ENCODE results near the gene ELMOD3.
"Not testable (repeated sequence)": the region's sequence is repeated elsewhere in the genome, so short reads cannot be mapped to it uniquely, and the experiment has no call there.

The ELMOD3 gene

DNA sequence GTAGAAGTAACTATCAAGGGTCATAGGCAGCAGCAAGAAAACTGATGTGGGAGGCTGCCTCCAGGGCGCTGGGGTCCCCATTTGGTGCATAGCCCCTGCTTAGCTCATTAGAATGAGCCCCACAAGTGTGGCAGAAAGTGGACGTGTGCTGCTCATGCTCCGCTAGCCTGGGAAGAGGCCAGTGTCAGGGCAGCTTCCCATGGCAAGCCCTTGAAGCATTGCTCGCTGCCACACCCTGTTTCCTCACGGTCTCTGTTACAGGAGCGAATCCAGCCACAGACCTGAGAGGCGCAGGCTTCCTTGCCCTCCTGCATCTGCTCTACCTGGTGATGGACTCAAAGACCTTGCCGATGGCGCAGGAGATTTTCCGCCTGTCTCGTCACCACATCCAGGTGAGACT is 22.5 kb downstream of the ELMOD3 start:
- no peak for DNase-seq

- DNase-seq = no peak
These were observed 23.7 kb downstream of the ELMOD3 start for GRCh38 chr2:85378257-85378656.

DNA sequence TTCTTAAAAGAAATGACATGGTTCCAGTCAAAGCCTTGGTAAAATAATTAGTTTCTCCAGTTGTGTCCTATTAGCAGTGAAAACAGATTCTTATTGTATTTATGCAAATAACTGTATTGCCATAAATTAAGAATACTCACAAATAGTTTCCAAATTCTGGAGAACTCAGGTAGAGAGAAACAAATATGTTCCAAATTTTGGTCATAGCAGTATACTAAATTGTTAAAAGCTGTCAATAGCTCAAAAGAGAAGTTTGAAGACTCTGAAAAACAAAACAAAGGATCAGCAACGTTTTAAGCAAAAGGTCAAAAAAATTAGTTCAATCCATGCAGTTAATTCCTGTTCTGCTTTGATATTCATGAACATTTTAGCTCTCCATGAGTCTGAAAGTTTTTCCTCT is 25.5 kb downstream of the ELMOD3 start:
- DNase-seq = no peak

DNA sequence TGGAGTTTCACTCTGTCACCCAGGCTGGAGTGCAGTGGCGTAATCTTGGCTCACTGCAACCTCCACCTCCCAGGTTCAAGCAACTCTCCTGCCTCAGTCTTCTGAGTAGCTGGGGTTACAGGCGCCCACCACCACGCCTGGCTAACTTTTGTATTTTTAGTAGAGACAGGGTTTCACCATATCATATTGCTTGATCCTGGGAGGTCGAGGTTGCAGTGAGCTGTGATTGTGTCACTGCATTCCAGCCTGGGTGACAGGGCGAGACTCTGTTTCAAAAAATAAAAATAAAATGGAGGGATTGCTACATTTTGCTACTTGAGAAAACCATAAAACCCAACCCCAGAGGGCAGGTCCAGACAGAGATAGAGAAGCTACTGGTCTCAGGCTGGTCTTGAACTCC is 28.6 kb downstream of the ELMOD3 start:
- DNase-seq = not testable (repeated sequence)

DNA sequence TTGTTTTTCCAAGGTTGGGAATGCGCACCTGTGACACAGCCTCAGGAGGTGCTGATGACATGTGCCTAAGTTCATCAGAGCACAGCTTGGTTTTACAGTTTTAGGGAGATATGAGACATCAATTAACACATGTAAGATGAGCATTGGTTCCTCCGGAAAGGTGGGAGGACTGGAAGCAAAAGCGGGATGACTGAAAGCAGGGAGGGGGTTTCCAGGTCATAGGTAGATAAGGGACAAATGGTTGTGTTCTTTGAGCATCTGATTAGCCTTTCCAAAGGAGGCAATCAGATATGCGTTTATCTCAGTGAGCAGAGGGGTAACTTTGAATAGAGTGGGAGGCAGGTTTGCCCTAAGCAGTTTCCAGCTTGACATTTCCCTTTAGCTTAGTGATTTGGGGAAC is 29.3 kb downstream of the ELMOD3 start:
- DNase-seq = no peak

DNA sequence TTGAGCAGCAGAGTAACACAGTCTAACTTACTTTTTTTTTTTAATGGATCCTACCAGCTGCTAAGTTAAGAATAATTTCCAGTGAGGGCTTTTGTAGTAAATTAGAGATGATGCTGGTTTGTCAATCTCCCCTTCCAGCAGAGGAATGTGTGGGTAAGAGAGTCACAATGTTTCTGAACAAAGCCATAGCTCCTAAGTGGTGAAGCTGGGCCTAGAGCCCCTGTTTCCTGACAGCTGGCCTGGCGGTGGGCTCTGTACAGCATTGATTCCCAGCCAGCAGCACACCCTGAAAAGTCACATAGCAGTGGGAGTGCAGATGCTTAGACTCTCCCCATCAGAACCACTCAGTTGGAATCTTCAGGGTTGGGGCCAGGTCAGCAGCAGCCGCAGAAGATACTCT is 31.2 kb downstream of the ELMOD3 start:
- DNase-seq = no peak

DNA sequence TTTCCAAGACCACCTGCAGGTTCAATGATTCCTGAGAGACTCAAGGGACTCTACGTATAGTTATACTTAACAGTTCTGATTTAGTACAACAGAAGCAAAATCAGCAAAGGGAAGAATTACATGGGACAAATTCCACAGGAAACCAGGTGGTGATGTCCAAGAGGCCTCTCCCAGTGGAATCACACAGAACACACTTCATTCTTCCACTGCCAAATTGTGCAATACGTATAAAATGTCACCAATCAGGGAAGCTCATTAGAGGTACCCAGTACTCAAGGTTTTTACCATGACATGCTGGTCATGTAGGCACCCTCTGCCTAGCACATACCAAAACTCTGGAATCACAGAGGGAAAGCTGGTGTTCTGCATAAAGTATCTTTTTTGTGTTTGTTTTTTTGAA is 33.2 kb downstream of the ELMOD3 start:
- DNase-seq = no peak

DNA sequence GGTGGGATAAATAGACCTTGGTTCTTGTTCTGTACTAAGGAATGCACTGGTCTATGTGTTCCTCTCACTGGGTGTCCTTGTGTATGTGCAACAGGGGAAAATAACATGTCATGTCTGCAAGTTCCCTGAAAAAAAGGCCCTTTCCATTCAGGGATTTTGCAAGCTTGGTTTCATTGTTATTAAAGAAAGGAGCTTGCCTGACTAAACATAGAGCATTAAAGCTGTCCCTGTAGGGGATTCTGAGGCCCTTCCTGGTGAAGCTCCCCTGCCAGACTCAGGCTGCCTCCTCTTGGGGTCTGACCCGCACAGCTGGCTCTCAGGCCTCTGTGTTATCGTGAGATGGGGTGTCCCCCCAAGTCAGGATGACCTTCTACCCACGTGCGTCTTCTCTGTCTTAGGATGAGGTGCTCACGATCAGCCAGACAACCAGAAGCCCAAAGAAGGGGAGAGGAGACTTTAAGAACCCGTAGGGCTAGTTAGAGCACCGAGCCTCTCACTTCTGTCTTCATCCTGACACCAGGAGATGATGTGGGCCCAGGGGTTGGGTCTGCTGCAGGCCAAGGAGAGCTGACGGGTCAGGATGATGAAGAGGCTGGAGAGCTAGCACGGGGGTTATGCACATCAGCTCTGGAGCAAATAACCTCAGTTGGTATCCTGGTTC is 34.4 kb downstream of the ELMOD3 start:
- DNase-seq = no peak

GRCh38 chr2:85390941-85391669 is 36.5 kb downstream of the ELMOD3 start:
- no peak for DNase-seq

- no peak for DNase-seq
These were observed 39.3 kb downstream of the ELMOD3 start for GRCh38 chr2:85393836-85394235.

DNA sequence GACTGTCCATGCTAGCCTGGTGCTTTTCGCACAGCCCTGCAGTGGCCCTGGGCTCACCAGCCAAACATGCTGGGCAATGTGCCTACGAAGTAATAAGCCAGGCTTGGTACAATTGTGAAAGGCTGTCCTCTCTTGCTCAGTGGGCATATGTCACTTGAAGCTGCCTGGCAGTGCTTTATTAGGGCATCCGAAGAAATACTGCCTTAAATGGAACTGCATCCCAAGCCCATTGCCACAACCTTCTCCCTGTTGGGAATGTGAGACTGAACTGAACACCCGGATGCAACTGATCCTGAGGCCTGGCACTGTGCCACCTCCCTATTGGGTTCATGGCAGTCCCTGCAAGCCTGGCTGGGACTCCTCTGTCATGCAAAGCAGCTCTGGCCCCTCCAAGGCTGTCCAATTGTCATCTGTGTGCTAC is 39.7 kb downstream of the ELMOD3 start:
- DNase-seq = peak in 1 of 3 experiments; percentile 22

- DNase-seq = no peak
These were observed 40.4 kb downstream of the ELMOD3 start for GRCh38 chr2:85394976-85395375.

DNA sequence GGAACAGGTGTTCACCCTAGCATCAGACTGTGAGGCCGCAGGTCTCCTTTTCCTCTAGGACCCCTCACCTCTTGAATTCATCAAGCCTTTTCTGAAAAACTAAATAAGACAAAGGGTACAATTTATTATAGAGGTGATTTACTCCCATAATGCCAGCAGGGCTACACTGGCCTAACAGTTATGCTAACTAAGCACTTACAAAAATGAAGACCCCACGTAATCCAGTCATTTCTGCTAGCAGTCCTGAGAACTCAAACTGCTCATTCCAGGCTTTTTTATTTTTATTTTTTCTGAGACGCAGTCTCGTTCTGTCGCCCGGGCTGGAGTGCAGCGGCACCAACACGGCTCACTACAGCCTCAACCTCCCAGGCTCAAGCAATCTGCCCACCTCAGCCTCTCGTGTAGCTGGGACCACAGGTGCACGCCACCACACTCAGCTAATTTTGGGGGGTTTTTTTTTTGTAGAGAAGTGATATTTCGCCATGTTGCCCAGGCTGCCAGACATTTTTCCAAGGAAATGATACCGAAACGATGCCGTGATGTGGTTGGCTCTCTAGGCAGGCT is 41.4 kb downstream of the ELMOD3 start:
- DNase-seq = no peak

DNA sequence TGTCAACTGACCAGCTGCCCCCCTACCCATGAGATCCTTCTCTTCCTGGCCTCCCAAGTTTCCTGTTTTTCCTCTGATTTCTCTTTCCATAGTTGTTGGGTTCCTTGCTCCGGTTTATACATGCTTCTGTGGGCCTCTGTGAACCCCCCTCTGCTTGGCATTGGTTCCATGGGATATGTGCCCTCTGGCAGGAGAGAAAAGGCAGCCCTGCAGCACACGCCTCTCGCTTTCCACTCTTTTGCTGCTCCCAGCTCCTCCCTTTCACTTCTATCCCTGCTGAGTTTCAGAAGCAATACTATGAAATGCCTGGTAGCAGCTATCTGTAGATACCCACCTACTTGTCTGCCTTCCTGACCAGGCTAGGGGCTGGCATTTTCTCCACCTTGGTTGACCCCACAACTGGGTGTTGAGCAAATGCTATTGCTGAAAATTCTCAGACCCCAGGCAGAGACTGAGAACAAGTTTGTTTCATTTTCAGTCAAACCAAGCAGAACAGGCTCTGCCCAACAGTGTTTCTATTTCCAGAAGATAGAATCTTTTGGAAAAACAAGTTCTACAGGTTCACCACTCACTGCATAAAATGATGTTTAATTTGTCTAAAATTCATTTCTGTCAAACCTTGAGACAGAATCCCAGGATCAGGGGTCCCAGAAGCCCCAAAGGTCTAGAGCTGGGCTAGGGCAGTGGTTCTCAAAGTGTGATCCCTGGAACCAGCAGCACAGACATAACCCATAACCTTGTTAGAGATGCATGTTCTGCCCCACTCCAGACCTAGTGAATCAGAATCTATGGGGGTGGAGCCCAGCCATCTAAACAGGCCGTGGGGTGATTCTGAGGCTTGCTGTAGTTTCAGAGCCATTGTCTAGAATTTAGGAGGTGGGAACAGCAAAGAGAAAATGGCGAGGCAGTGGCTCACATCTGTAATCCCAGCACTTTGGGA is 42.2 kb downstream of the ELMOD3 start:
- no peak for DNase-seq

GRCh38 chr2:85397925-85398331 is 43.4 kb downstream of the ELMOD3 start:
- no peak for DNase-seq

DNA sequence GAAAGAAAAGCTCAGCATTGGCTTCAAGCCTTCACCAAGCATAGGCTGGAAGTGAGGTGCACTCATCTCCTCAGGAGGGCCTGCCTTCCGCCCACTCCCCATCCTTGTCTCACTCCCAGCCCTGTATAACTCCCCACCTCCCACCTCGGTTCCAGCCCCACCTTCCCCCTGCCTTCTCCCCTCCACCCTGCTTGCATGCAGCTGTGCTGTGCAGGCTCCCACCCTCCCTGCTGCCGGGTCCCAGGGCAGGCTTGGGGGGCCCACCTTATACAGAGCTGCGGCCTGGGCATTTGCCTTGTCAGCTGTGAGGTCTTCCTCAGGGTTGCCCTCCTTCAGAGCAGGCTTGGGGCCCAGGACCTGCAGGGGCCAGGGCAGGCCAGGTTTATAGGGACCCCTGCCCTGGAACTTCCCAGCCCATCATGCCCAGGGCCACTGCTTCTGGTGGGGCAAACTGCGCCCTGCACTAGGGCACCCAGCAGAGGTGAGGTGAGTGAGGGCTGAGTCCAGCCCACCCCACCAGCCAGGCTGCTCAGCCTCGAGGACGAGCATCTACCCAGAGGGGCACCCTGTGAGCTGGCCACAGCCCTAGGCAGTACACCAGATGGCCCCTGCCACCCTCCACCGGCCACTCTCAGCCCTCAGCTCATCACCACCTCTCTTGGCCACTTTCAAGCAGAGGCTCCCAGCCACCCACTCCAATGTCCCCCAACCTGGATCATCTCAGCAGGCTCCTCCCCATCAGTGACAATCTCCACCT is 44.0 kb downstream of the ELMOD3 start:
- DNase-seq = no peak

GRCh38 chr2:85399183-85399455 is 44.5 kb downstream of the ELMOD3 start:
- DNase-seq = no peak

DNA sequence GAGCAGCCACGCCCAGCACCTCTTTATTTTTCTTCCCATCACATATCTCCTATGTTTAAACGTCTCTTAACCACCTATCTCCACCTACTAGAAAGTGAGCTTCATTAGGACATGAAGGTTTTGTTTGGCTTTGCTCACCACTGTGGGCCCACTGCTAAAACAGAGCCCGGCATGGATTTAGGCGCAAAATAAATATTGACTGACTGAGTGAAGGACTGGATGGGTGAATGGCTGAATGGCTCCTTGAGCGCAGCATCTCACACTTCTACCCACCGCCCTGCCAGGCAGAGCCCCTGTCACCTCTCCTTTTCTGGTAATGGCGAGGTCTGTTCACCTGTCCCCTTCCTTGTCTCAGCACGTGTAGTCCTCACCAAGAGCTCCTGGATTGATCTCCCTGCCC is 45.5 kb downstream of the ELMOD3 start:
- DNase-seq = no peak

GRCh38 chr2:85400541-85401463 is 46.2 kb downstream of the ELMOD3 start:
- DNase-seq = no peak

GRCh38 chr2:85401464-85401805 is 46.9 kb downstream of the ELMOD3 start:
- no peak for DNase-seq

GRCh38 chr2:85401844-85402243 is 47.3 kb downstream of the ELMOD3 start:
- no peak for DNase-seq
